SK-N-SH (cell line): ENCODE measurements around the gene UBE2L6.

Source experiments
- POLR2AphosphoS5 ChIP-seq: IDR thresholded peaks from 2 replicates; pipeline ENCODE4 v1.6.1; 2012; ENCODE audit warnings: low read depth, low read length
- SIN3A ChIP-seq: IDR thresholded peaks from 2 replicates; pipeline ENCODE4 v1.6.1; 2012; ENCODE audit warnings: low read depth, mild to moderate bottlenecking, low read length, moderate library complexity, borderline replicate concordance
- TAF1 ChIP-seq: IDR thresholded peaks from 2 replicates; pipeline ENCODE4 v1.6.1; 2012; ENCODE audit warnings: low read depth, mild to moderate bottlenecking, low read length, moderate library complexity, borderline replicate concordance
- TCF12 ChIP-seq: IDR thresholded peaks from 2 replicates; pipeline ENCODE4 v1.4.0; 2012
- TF ChIP-seq, protein P1 (sequence below): fragments of 200-600 bp; sonication (generic); IDR thresholded peaks from 2 replicates; pipeline ENCODE4 v1.6.1; 2017; ENCODE audit warnings: antibody characterized with exemption, mild to moderate bottlenecking, moderate library complexity
- TF ChIP-seq, protein P2 (sequence below): fragments of 150-350 bp; IDR thresholded peaks from 2 replicates; pipeline ENCODE4 v1.6.1; 2017; ENCODE audit warnings: antibody characterized with exemption, low read length, low read depth, borderline replicate concordance

DNA sequence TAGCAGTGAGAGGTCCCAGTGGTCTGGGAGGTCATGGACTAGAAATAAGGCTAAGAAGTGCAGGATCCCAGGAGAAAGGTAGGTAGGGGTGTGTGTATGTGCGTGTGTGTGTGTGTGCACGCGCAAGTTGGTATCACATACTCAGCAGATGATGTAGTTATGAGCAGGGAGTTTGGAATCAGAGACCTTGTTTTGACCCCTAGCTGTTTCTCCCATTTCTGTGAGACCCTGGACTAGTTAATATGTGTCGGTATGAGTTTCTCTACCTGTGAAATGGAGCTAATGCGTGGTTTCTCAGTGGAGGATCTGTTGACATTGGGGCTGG, 31.3 kb upstream of the UBE2L6 start:
- TF ChIP-seq, protein P1, sequence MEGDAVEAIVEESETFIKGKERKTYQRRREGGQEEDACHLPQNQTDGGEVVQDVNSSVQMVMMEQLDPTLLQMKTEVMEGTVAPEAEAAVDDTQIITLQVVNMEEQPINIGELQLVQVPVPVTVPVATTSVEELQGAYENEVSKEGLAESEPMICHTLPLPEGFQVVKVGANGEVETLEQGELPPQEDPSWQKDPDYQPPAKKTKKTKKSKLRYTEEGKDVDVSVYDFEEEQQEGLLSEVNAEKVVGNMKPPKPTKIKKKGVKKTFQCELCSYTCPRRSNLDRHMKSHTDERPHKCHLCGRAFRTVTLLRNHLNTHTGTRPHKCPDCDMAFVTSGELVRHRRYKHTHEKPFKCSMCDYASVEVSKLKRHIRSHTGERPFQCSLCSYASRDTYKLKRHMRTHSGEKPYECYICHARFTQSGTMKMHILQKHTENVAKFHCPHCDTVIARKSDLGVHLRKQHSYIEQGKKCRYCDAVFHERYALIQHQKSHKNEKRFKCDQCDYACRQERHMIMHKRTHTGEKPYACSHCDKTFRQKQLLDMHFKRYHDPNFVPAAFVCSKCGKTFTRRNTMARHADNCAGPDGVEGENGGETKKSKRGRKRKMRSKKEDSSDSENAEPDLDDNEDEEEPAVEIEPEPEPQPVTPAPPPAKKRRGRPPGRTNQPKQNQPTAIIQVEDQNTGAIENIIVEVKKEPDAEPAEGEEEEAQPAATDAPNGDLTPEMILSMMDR: no peak
- no peak for TF ChIP-seq SIN3A
- no peak for TF ChIP-seq TAF1
- no peak for TF ChIP-seq POLR2AphosphoS5
- TF ChIP-seq, protein P2, sequence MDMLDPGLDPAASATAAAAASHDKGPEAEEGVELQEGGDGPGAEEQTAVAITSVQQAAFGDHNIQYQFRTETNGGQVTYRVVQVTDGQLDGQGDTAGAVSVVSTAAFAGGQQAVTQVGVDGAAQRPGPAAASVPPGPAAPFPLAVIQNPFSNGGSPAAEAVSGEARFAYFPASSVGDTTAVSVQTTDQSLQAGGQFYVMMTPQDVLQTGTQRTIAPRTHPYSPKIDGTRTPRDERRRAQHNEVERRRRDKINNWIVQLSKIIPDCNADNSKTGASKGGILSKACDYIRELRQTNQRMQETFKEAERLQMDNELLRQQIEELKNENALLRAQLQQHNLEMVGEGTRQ: no peak
- TF ChIP-seq TCF12: no peak
